Gastrocnemius medialis (tissue), 4 donors: Measurements from ENCODE around the gene ARID5B.

Source experiments
- CTCF ChIP-seq, 5 experiments: fragments of 450-650 bp in 3 of 5; fragments of 200-600 bp in 2 of 5; sonication (generic) in 2 of 5; IDR thresholded peaks in 4 of 5; conservative IDR thresholded peaks in 1 of 5; 1 replicate in 4 of 5; 2 replicates in 1 of 5; pipeline ENCODE4 v1.5.1; 2016 to 2019; ENCODE audit warnings: antibody characterized with exemption in 5 of 5, mild to moderate bottlenecking in 3 of 5, moderate library complexity in 3 of 5
- POLR2A ChIP-seq, 2 donors: fragments of 450-650 bp; IDR thresholded peaks; one replicate each; pipeline ENCODE4 v1.6.1; 2017; ENCODE audit warnings: antibody characterized with exemption in 2 of 2, mild to moderate bottlenecking in 2 of 2, moderate library complexity in 2 of 2

GRCh38 chr10:61944410-61945147 lies 43.1 kb downstream of the ARID5B start:
- TF ChIP-seq CTCF (IDR thresholded peaks at IDR 0.05 in 4 of 5, conservative IDR thresholded peaks at IDR 0.05 in 1 of 5) (no peak), POLR2A (IDR thresholded peaks at IDR 0.05) (no peak)
